ENCODE results near the gene SLCO2A1. TPM values are rescaled to one million over a fixed set of nuclear protein-coding genes. Genes with fewer than 3 reads are reported as not detected.

Gene SLCO2A1
- total and polyA plus RNA-seq, 4 experiments from 2014 or later: not detected

- Histone ChIP-seq H3K9me3 (ENCODE audit: control insufficient read depth in 1 of 2, low read length in 2 of 2) (no peaks in the 10 kb centered on the region), H3K36me3 (ENCODE audit: insufficient read depth, low read length) (no peaks in the 10 kb centered on the region), H3K27me3 (ENCODE audit: insufficient read depth, low read length) (no peaks in the 10 kb centered on the region), H3K4me1 (ENCODE audit: insufficient read depth, low read length) (no peaks in the 10 kb centered on the region), H3K4me3 (ENCODE audit: low read length in 2 of 2) (no peak overlapping the region), H3K27ac (ENCODE audit: low read depth, low read length) (no peak overlapping the region)
- no peaks in the 10 kb centered on the region for H3K4me1 Mint-ChIP-seq
- H3K27me3 Mint-ChIP-seq: peaks cover 12 to 16% of the 10 kb centered on the region in 2 donors
- no peaks in the 10 kb centered on the region for H3K9me3 Mint-ChIP-seq
- no peaks in the 10 kb centered on the region for H3K36me3 Mint-ChIP-seq
- ChIA-PET CTCF (ENCODE audit: partially characterized antibody) (no interaction called here), POLR2A (ENCODE audit: partially characterized antibody) (no interaction called here)
- no peak overlapping the region for H3K4me3 Mint-ChIP-seq
- intact Hi-C loops (cut with micrococcal nuclease): no loop called here
- no peak overlapping the region for H3K27ac Mint-ChIP-seq
- DNase-seq: no peak
These were observed 32.7 kb downstream of the SLCO2A1 start for GRCh38 chr3:133996996-133997395.

GRCh38 chr3:133996251-133996661 lies 33.5 kb downstream of the SLCO2A1 start:
- Histone ChIP-seq H3K36me3 (ENCODE audit: insufficient read depth, low read length) (no peaks in the 10 kb centered on the region), H3K27me3 (ENCODE audit: insufficient read depth, low read length) (no peaks in the 10 kb centered on the region), H3K9me3 (ENCODE audit: control insufficient read depth in 1 of 2, low read length in 2 of 2) (no peaks in the 10 kb centered on the region), H3K4me3 (ENCODE audit: low read length in 2 of 2) (no peak overlapping the region), H3K27ac (ENCODE audit: low read depth, low read length) (no peak overlapping the region), H3K4me1 (ENCODE audit: insufficient read depth, low read length) (no peaks in the 10 kb centered on the region)
- Mint-ChIP-seq H3K27me3 (peaks cover 12 to 16% of the 10 kb centered on the region in 2 donors), H3K4me1 (no peaks in the 10 kb centered on the region), H3K27ac (no peak overlapping the region), H3K36me3 (no peaks in the 10 kb centered on the region), H3K9me3 (no peaks in the 10 kb centered on the region), H3K4me3 (no peak overlapping the region)
- ChIA-PET CTCF (ENCODE audit: partially characterized antibody) (no interaction called here), POLR2A (ENCODE audit: partially characterized antibody) (no interaction called here)
- DNase-seq: no peak
- intact Hi-C loops (cut with micrococcal nuclease): no loop called here

GRCh38 chr3:133995264-133995663 lies 34.5 kb downstream of the SLCO2A1 start:
- no peaks in the 10 kb centered on the region for H3K36me3 ChIP-seq (ENCODE audit: insufficient read depth, low read length)
- H3K27ac ChIP-seq (ENCODE audit: low read depth, low read length): no peak overlapping the region
- Mint-ChIP-seq H3K9me3 (no peaks in the 10 kb centered on the region), H3K4me3 (no peak overlapping the region), H3K36me3 (no peaks in the 10 kb centered on the region), H3K4me1 (no peaks in the 10 kb centered on the region), H3K27ac (no peak overlapping the region), H3K27me3 (peaks cover 10 to 16% of the 10 kb centered on the region in 2 donors)
- no peaks in the 10 kb centered on the region for H3K9me3 ChIP-seq (ENCODE audit: control insufficient read depth in 1 of 2, low read length in 2 of 2)
- ChIA-PET POLR2A (ENCODE audit: partially characterized antibody) (no interaction called here), CTCF (ENCODE audit: partially characterized antibody) (no interaction called here)
- intact Hi-C loops (cut with micrococcal nuclease): no loop called here
- H3K4me3 ChIP-seq (ENCODE audit: low read length in 2 of 2): no peak overlapping the region
- no peaks in the 10 kb centered on the region for H3K4me1 ChIP-seq (ENCODE audit: insufficient read depth, low read length)
- H3K27me3 ChIP-seq (ENCODE audit: insufficient read depth, low read length): no peaks in the 10 kb centered on the region
- no peak for DNase-seq

- Mint-ChIP-seq H3K27ac (no peak overlapping the region), H3K4me3 (no peak overlapping the region), H3K27me3 (peaks cover 9 to 19% of the 10 kb centered on the region in 2 donors), H3K36me3 (no peaks in the 10 kb centered on the region), H3K9me3 (no peaks in the 10 kb centered on the region), H3K4me1 (no peaks in the 10 kb centered on the region)
- Histone ChIP-seq H3K27me3 (ENCODE audit: insufficient read depth, low read length) (no peaks in the 10 kb centered on the region), H3K4me3 (ENCODE audit: low read length in 2 of 2) (no peak overlapping the region), H3K9me3 (ENCODE audit: control insufficient read depth in 1 of 2, low read length in 2 of 2) (no peaks in the 10 kb centered on the region), H3K27ac (ENCODE audit: low read depth, low read length) (no peak overlapping the region), H3K36me3 (ENCODE audit: insufficient read depth, low read length) (no peaks in the 10 kb centered on the region), H3K4me1 (ENCODE audit: insufficient read depth, low read length) (no peaks in the 10 kb centered on the region)
- DNase-seq: no peak
- intact Hi-C loops (cut with micrococcal nuclease): no loop called here
- ChIA-PET POLR2A (ENCODE audit: partially characterized antibody) (no interaction called here), CTCF (ENCODE audit: partially characterized antibody) (no interaction called here)
These were observed 35.4 kb downstream of the SLCO2A1 start for GRCh38 chr3:133994166-133994890.

GRCh38 chr3:133992951-133993620 lies 36.6 kb downstream of the SLCO2A1 start:
- Histone ChIP-seq H3K27ac (ENCODE audit: low read depth, low read length) (no peak overlapping the region), H3K9me3 (ENCODE audit: control insufficient read depth in 1 of 2, low read length in 2 of 2) (no peaks in the 10 kb centered on the region), H3K27me3 (ENCODE audit: insufficient read depth, low read length) (no peaks in the 10 kb centered on the region), H3K4me3 (ENCODE audit: low read length in 2 of 2) (no peak overlapping the region), H3K4me1 (ENCODE audit: insufficient read depth, low read length) (no peaks in the 10 kb centered on the region), H3K36me3 (ENCODE audit: insufficient read depth, low read length) (no peaks in the 10 kb centered on the region)
- H3K27ac Mint-ChIP-seq: no peak overlapping the region
- CTCF ChIA-PET (ENCODE audit: partially characterized antibody): no interaction called here
- H3K36me3 Mint-ChIP-seq: no peaks in the 10 kb centered on the region
- DNase-seq: no peak
- intact Hi-C loops (cut with micrococcal nuclease): no loop called here
- no peaks in the 10 kb centered on the region for H3K4me1 Mint-ChIP-seq
- POLR2A ChIA-PET (ENCODE audit: partially characterized antibody): no interaction called here
- no peak overlapping the region for H3K4me3 Mint-ChIP-seq
- no peaks in the 10 kb centered on the region for H3K9me3 Mint-ChIP-seq
- H3K27me3 Mint-ChIP-seq: peaks cover 7 to 14% of the 10 kb centered on the region in 2 donors

GRCh38 chr3:133992381-133992780 lies 37.3 kb downstream of the SLCO2A1 start:
- no peaks in the 10 kb centered on the region for H3K36me3 ChIP-seq (ENCODE audit: insufficient read depth, low read length)
- H3K27me3 Mint-ChIP-seq: peaks cover 7 to 16% of the 10 kb centered on the region in 2 donors
- no peaks in the 10 kb centered on the region for H3K27me3 ChIP-seq (ENCODE audit: insufficient read depth, low read length)
- H3K27ac Mint-ChIP-seq: no peak overlapping the region
- intact Hi-C loops (cut with micrococcal nuclease): no loop called here
- H3K4me1 ChIP-seq (ENCODE audit: insufficient read depth, low read length): no peaks in the 10 kb centered on the region
- no peaks in the 10 kb centered on the region for H3K36me3 Mint-ChIP-seq
- no peak overlapping the region for H3K4me3 ChIP-seq (ENCODE audit: low read length in 2 of 2)
- H3K4me3 Mint-ChIP-seq: no peak overlapping the region
- no peak for DNase-seq
- H3K27ac ChIP-seq (ENCODE audit: low read depth, low read length): no peak overlapping the region
- H3K9me3 Mint-ChIP-seq: no peaks in the 10 kb centered on the region
- no peaks in the 10 kb centered on the region for H3K9me3 ChIP-seq (ENCODE audit: control insufficient read depth in 1 of 2, low read length in 2 of 2)
- no peaks in the 10 kb centered on the region for H3K4me1 Mint-ChIP-seq
- POLR2A ChIA-PET (ENCODE audit: partially characterized antibody): no interaction called here
- CTCF ChIA-PET (ENCODE audit: partially characterized antibody): no interaction called here

GRCh38 chr3:133991637-133992036 lies 38.1 kb downstream of the SLCO2A1 start:
- no peak overlapping the region for H3K4me3 Mint-ChIP-seq
- intact Hi-C loops (cut with micrococcal nuclease): no loop called here
- no peak overlapping the region for H3K27ac Mint-ChIP-seq
- H3K27ac ChIP-seq (ENCODE audit: low read depth, low read length): no peak overlapping the region
- H3K4me1 Mint-ChIP-seq: no peaks in the 10 kb centered on the region
- no peaks in the 10 kb centered on the region for H3K9me3 ChIP-seq (ENCODE audit: control insufficient read depth in 1 of 2, low read length in 2 of 2)
- DNase-seq: no peak
- no peaks in the 10 kb centered on the region for H3K27me3 ChIP-seq (ENCODE audit: insufficient read depth, low read length)
- POLR2A ChIA-PET (ENCODE audit: partially characterized antibody): no interaction called here
- CTCF ChIA-PET (ENCODE audit: partially characterized antibody): no interaction called here
- no peaks in the 10 kb centered on the region for H3K9me3 Mint-ChIP-seq
- H3K36me3 Mint-ChIP-seq: no peaks in the 10 kb centered on the region
- no peaks in the 10 kb centered on the region for H3K36me3 ChIP-seq (ENCODE audit: insufficient read depth, low read length)
- H3K27me3 Mint-ChIP-seq: peaks cover 8 to 19% of the 10 kb centered on the region in 2 donors
- H3K4me3 ChIP-seq (ENCODE audit: low read length in 2 of 2): no peak overlapping the region
- H3K4me1 ChIP-seq (ENCODE audit: insufficient read depth, low read length): no peaks in the 10 kb centered on the region

Measured in CD4-positive, alpha-beta memory T cell (primary cell).